HG03460 (cell line): ENCODE measurements around the gene TNNI3K.

Source experiments
- ATAC-seq: cut with Tn5 transposase; IDR thresholded peaks from one replicate; pipeline ENCODE4 v1.9.1; 2021; ENCODE audit not compliant: unreplicated experiment

The TNNI3K gene

GRCh38 chr1:74280642-74281396, 45.6 kb downstream of the TNNI3K start:
- ATAC-seq = no peak

- ATAC-seq = no peak
These were observed 51.2 kb downstream of the TNNI3K start for GRCh38 chr1:74286414-74286813.

GRCh38 chr1:74314438-74314837, 79.3 kb downstream of the TNNI3K start:
- ATAC-seq = no peak

GRCh38 chr1:74316302-74316701, 81.1 kb downstream of the TNNI3K start:
- ATAC-seq = no peak

- ATAC-seq = no peak
These were observed 82.5 kb downstream of the TNNI3K start for GRCh38 chr1:74317663-74318062.

- ATAC-seq = no peak
These were observed 88.8 kb downstream of the TNNI3K start for GRCh38 chr1:74323937-74324473.

GRCh38 chr1:74324684-74325448, 89.7 kb downstream of the TNNI3K start:
- ATAC-seq = no peak

GRCh38 chr1:74328851-74329250, 93.7 kb downstream of the TNNI3K start:
- ATAC-seq = no peak

- no peak for ATAC-seq
These were observed 98.1 kb downstream of the TNNI3K start for GRCh38 chr1:74333244-74333643.

- no peak for ATAC-seq
These were observed 99.0 kb downstream of the TNNI3K start for GRCh38 chr1:74334147-74334546.

GRCh38 chr1:74340656-74341055, 105.5 kb downstream of the TNNI3K start:
- no peak for ATAC-seq

- ATAC-seq = no peak
These were observed 106.6 kb downstream of the TNNI3K start for GRCh38 chr1:74341702-74342339.

GRCh38 chr1:74343216-74343615, 108.0 kb downstream of the TNNI3K start:
- ATAC-seq = no peak

GRCh38 chr1:74344387-74344786, 109.2 kb downstream of the TNNI3K start:
- ATAC-seq = no peak

- no peak for ATAC-seq
These were observed 121.3 kb downstream of the TNNI3K start for GRCh38 chr1:74356493-74356892.

- no peak for ATAC-seq
These were observed 122.0 kb downstream of the TNNI3K start for GRCh38 chr1:74357150-74357549.

- ATAC-seq = no peak
These were observed 122.6 kb downstream of the TNNI3K start for GRCh38 chr1:74357756-74358155.

- no peak for ATAC-seq
These were observed 127.5 kb downstream of the TNNI3K start for GRCh38 chr1:74362691-74363090.

- no peak for ATAC-seq
These were observed 128.0 kb downstream of the TNNI3K start for GRCh38 chr1:74363220-74363619.

- no peak for ATAC-seq
These were observed 132.1 kb downstream of the TNNI3K start for GRCh38 chr1:74367175-74367813.

GRCh38 chr1:74368335-74368734, 133.1 kb downstream of the TNNI3K start:
- ATAC-seq = no peak
